OCI-LY7 (cell line): Measurements from ENCODE around the gene SLC6A12. TPM values are rescaled to one million over a fixed set of nuclear protein-coding genes. Genes with fewer than 3 reads are reported as not detected.

Source experiments
- BruUV-seq: library from RNA; stranded (reverse); fragments of 400-500 nt; replicated peaks from 2 replicates; lab custom pipeline; 2021; lab: Mats Ljungman, UMichigan
- CTCF ChIA-PET: fragments of 300-600 bp; sonication (Branson Sonifier 250); formaldehyde crosslinking; loops from one replicate; lab custom pipeline; 2022; ENCODE audit warnings: antibody characterized with exemption; ENCODE audit not compliant: unreplicated experiment; lab: Charles Lee
- POLR2A ChIA-PET: fragments of 300-600 bp; sonication (Branson Sonifier 250); formaldehyde crosslinking; loops from one replicate; lab custom pipeline; 2022; ENCODE audit warnings: antibody characterized with exemption; lab: Charles Lee
- DNase-seq: peaks from one replicate; pipeline ENCODE4 v3.0.0-alpha.2; 2015; ENCODE audit warnings: low spot score
- H2AFZ ChIP-seq: fragments of 200-600 bp; sonication (generic), shearing (Covaris generic); 2 replicates; pipeline ENCODE4 v1.6.1; 2014; ENCODE audit warnings: mild to moderate bottlenecking, antibody characterized with exemption, low read length, moderate library complexity
- H3K27ac ChIP-seq: fragments of 200-600 bp; sonication (generic); 2 replicates; pipeline ENCODE4 v1.5.1; 2014; ENCODE audit warnings: mixed run types, low read depth, mild to moderate bottlenecking, moderate library complexity, low read length, inconsistent platforms; ENCODE audit not compliant: poor library complexity, severe bottlenecking
- H3K36me3 ChIP-seq: fragments of 200-600 bp; sonication (generic); 2 replicates; pipeline ENCODE4 v1.6.1; 2014; ENCODE audit warnings: mild to moderate bottlenecking, antibody characterized with exemption, low read length, moderate library complexity, mixed read lengths; ENCODE audit not compliant: insufficient read depth
- H3K4me1 ChIP-seq: fragments of 200-600 bp; sonication (generic); 2 replicates; pipeline ENCODE4 v1.5.1; 2014; ENCODE audit warnings: mild to moderate bottlenecking, low read length; ENCODE audit not compliant: insufficient read depth, poor library complexity, severe bottlenecking
- H3K4me2 ChIP-seq: fragments of 200-600 bp; sonication (generic); 2 replicates; pipeline ENCODE4 v1.6.1; 2014; ENCODE audit warnings: mild to moderate bottlenecking, low read length
- H3K4me3 ChIP-seq: fragments of 200-600 bp; sonication (generic); 2 replicates; pipeline ENCODE4 v1.5.1; 2014; ENCODE audit warnings: mild to moderate bottlenecking, low read depth, low read length; ENCODE audit not compliant: poor library complexity, severe bottlenecking
- H3K79me2 ChIP-seq: fragments of 200-600 bp; sonication (generic); 2 replicates; pipeline ENCODE4 v1.6.1; 2016; ENCODE audit warnings: low read depth, mild to moderate bottlenecking, low read length, moderate library complexity, mixed read lengths; ENCODE audit not compliant: insufficient read depth
- H3K9me2 ChIP-seq: fragments of 200-600 bp; sonication (generic); 2 replicates; pipeline ENCODE4 v1.6.1; 2016; ENCODE audit warnings: mild to moderate bottlenecking, low read length, mixed read lengths; ENCODE audit not compliant: insufficient read depth
- H3K9me3 ChIP-seq: fragments of 200-600 bp; sonication (generic); 2 replicates; pipeline ENCODE4 v1.6.1; 2014; ENCODE audit warnings: mild to moderate bottlenecking, mixed run types, low read length, mixed read lengths
- H4K20me1 ChIP-seq: fragments of 200-600 bp; sonication (generic); 2 replicates; pipeline ENCODE4 v1.6.1; 2014; ENCODE audit warnings: mild to moderate bottlenecking, antibody characterized with exemption, low read length, moderate library complexity, mixed read lengths; ENCODE audit not compliant: insufficient read depth
- CTCF ChIP-seq: fragments of 200-600 bp; sonication (generic); conservative IDR thresholded peaks from 2 replicates; pipeline ENCODE4 v1.5.1; 2014; ENCODE audit warnings: mild to moderate bottlenecking, antibody characterized with exemption, low read length, moderate library complexity, mixed read lengths
- EZH2phosphoT487 ChIP-seq: fragments of 200-600 bp; sonication (generic); IDR thresholded peaks from 2 replicates; pipeline ENCODE4 v1.6.1; 2018; ENCODE audit warnings: low read depth, borderline replicate concordance, mild to moderate bottlenecking, mixed run types, antibody characterized with exemption, low read length, moderate library complexity, mixed read lengths
- intact Hi-C: fragments of 100-400 bp; cut with micrococcal nuclease; formaldehyde crosslinking; loops from one replicate; pipeline ENCODE4 v1.10.0; 2022; ENCODE audit not compliant: unreplicated experiment
- total RNA-seq, 2 experiments: library from RNA; depleted of rRNA in 1 of 2; stranded (reverse); fragments of >200 nt in 1 of 2; shearing (Covaris generic) in 1 of 2; gene quantifications; 2 replicates each; pipeline ENCODE4 v1.2.3, GENCODE V29; 2014 to 2022

Gene SLC6A12
- total RNA-seq, 2 experiments from 2014 or later, result not detected

- H3K27ac ChIP-seq, result no peak overlapping the region
- intact Hi-C loops, result no loop called here
- no peak overlapping the region for H2AFZ ChIP-seq
- no peaks in the 10 kb centered on the region for H3K9me2 ChIP-seq
- DNase-seq, result no peak
- H3K36me3 ChIP-seq, result no peaks in the 10 kb centered on the region
- BruUV-seq, result no TSS peak
- no peaks in the 10 kb centered on the region for H3K9me3 ChIP-seq
- POLR2A ChIA-PET, result no interaction called here
- no peaks in the 10 kb centered on the region for H3K4me1 ChIP-seq
- no peak overlapping the region for H3K4me3 ChIP-seq
- CTCF ChIA-PET, result no interaction called here
- TF ChIP-seq CTCF (no peak), EZH2phosphoT487 (no peak)
- H3K4me2 ChIP-seq, result no peak overlapping the region
- no peaks in the 10 kb centered on the region for H4K20me1 ChIP-seq
- no peaks in the 10 kb centered on the region for H3K79me2 ChIP-seq
Measured at GRCh38 chr12:227923-228845, 14.2 kb upstream of the SLC6A12 start.

DNA sequence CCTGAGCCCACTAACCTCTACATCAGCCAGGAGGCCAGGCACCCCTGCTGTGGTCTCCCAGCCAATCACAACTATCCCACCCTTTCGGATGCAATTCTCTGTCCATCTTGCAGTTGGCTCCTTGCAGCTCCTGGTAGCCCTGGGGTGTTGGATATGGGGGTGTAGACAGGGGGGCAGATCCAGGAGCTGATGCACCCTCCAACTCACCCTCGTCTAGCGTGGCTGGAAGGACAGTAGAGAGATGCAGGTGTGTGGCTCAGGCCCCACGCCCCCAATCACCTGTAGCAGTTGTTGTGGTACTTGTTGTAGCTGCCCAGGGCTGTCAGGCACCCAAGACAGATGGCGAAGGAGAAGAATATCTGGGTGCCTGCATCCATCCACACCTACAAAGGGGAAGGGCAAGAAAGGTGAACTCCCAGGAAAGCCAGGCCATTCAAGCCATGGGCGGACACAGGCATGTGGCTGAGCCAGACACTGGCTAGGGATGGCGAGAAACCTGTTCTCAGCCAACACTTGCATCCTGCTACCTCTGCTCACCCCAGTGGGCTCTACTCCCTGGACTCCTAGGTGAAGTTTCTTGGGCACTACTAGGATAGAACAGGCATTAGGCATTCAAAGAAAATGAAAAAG lies 13.4 kb upstream of the SLC6A12 start:
- no peaks in the 10 kb centered on the region for H4K20me1 ChIP-seq
- no peaks in the 10 kb centered on the region for H3K9me3 ChIP-seq
- no peak overlapping the region for H2AFZ ChIP-seq
- no peak for DNase-seq
- TF ChIP-seq CTCF, result no peak
- no peak for TF ChIP-seq EZH2phosphoT487
- no peak overlapping the region for H3K4me3 ChIP-seq
- intact Hi-C loops, result no loop called here
- H3K4me1 ChIP-seq, result no peaks in the 10 kb centered on the region
- ChIA-PET CTCF (no interaction called here), POLR2A (no interaction called here)
- no peaks in the 10 kb centered on the region for H3K36me3 ChIP-seq
- no peak overlapping the region for H3K27ac ChIP-seq
- H3K4me2 ChIP-seq, result no peak overlapping the region
- no peaks in the 10 kb centered on the region for H3K9me2 ChIP-seq
- H3K79me2 ChIP-seq, result no peaks in the 10 kb centered on the region
- no TSS peak for BruUV-seq

- no peak for DNase-seq
- no peak overlapping the region for H2AFZ ChIP-seq
Measured at GRCh38 chr12:226401-226800, 12.4 kb upstream of the SLC6A12 start.

More at GRCh38 chr12:226401-226800, 12.4 kb upstream of the SLC6A12 start:
- CTCF ChIA-PET, result no interaction called here
- Histone ChIP-seq H3K27ac (no peak overlapping the region), H3K4me1 (no peaks in the 10 kb centered on the region), H3K4me2 (no peak overlapping the region), H3K36me3 (no peaks in the 10 kb centered on the region), H3K9me3 (no peaks in the 10 kb centered on the region), H4K20me1 (no peaks in the 10 kb centered on the region), H3K9me2 (no peaks in the 10 kb centered on the region), H3K4me3 (no peak overlapping the region), H3K79me2 (no peaks in the 10 kb centered on the region)
- POLR2A ChIA-PET, result no interaction called here
- intact Hi-C loops, result no loop called here
- no TSS peak for BruUV-seq
- TF ChIP-seq EZH2phosphoT487, result no peak
- no peak for TF ChIP-seq CTCF
